ENCODE measurements around the gene EHF.

- no peak for TF ChIP-seq CTCF (IDR thresholded peaks at IDR 0.05)
- no peak for TF ChIP-seq POLR2AphosphoS5 (IDR thresholded peaks at IDR 0.05)
- no peak for TF ChIP-seq POLR2A (IDR thresholded peaks at IDR 0.05)
Measured at GRCh38 chr11:34609850-34610249, 11.0 kb upstream of the EHF start.

Data from prostate gland (tissue), 2 donors.